ENCODE measurements around the gene PLEKHN1. TPM values are rescaled to one million over a fixed set of nuclear protein-coding genes. Genes with fewer than 3 reads are reported as not detected.

The PLEKHN1 gene
- total RNA-seq = 1 to 10 TPM; 3.2 TPM

- H3K27ac Mint-ChIP-seq = peak within 1 kb of the TSS; percentile 79
- H3K4me1 Mint-ChIP-seq = peaks cover 17% of the 10 kb centered on the region
- peaks cover 3% of the 10 kb centered on the region for H3K36me3 Mint-ChIP-seq (ENCODE audit: low read depth)
- H3K27me3 Mint-ChIP-seq = peaks cover 11% of the 10 kb centered on the region
- DNase-seq = no peak
- ChIA-PET POLR2A (no interaction called here), CTCF (interaction anchor here (0.6 to 0.9 kb wide), 2 partner anchors 17 to 59 kb away, joined by 3 read pairs; no protein-coding TSS in a partner anchor)
- peaks cover 3% of the 10 kb centered on the region for H3K9me3 Mint-ChIP-seq
- H3K4me3 Mint-ChIP-seq = peak within 1 kb of the TSS; percentile 76
Measured at GRCh38 chr1:966135-966703, at the start of gene PLEKHN1. Gene PLEKHN1, plus strand, starts transcription at chr1:966482. Its CDS starts 50 bp downstream, at chr1:966532.

GRCh38 chr1:917076-917459 lies 49.2 kb upstream of the PLEKHN1 start:
- CTCF ChIA-PET = no interaction called here
- no peak overlapping the region for H3K4me3 Mint-ChIP-seq
- peaks cover 10% of the 10 kb centered on the region for H3K4me1 Mint-ChIP-seq
- no peak overlapping the region for H3K27ac Mint-ChIP-seq
- POLR2A ChIA-PET = no interaction called here
- DNase-seq = no peak
- no peaks in the 10 kb centered on the region for H3K36me3 Mint-ChIP-seq (ENCODE audit: low read depth)
- H3K9me3 Mint-ChIP-seq = no peaks in the 10 kb centered on the region
- peaks cover 24% of the 10 kb centered on the region for H3K27me3 Mint-ChIP-seq

GRCh38 chr1:917466-918091 lies 48.7 kb upstream of the PLEKHN1 start:
- DNase-seq = no peak
- no peak overlapping the region for H3K4me3 Mint-ChIP-seq
- ChIA-PET CTCF (no interaction called here), POLR2A (no interaction called here)
- no peaks in the 10 kb centered on the region for H3K9me3 Mint-ChIP-seq
- peaks cover 7% of the 10 kb centered on the region for H3K4me1 Mint-ChIP-seq
- H3K27ac Mint-ChIP-seq = no peak overlapping the region
- peaks cover 24% of the 10 kb centered on the region for H3K27me3 Mint-ChIP-seq
- H3K36me3 Mint-ChIP-seq (ENCODE audit: low read depth) = no peaks in the 10 kb centered on the region

- CTCF ChIA-PET = interaction anchor here (1.1 kb wide), 1 partner anchor 57 kb away, joined by 3 read pairs; no protein-coding TSS in a partner anchor
- Mint-ChIP-seq H3K4me1 (peaks cover 7% of the 10 kb centered on the region), H3K9me3 (no peaks in the 10 kb centered on the region), H3K27me3 (peaks cover 29% of the 10 kb centered on the region), H3K36me3 (ENCODE audit: low read depth) (no peaks in the 10 kb centered on the region), H3K27ac (no peak overlapping the region), H3K4me3 (no peak overlapping the region)
- POLR2A ChIA-PET = no interaction called here
- no peak for DNase-seq
Measured at GRCh38 chr1:918353-918752, 47.9 kb upstream of the PLEKHN1 start.

- H3K4me3 Mint-ChIP-seq = no peak overlapping the region
- peaks cover 30% of the 10 kb centered on the region for H3K27me3 Mint-ChIP-seq
- H3K36me3 Mint-ChIP-seq (ENCODE audit: low read depth) = no peaks in the 10 kb centered on the region
- ChIA-PET CTCF (interaction anchor here (0.6 to 2.5 kb wide), 3 partner anchors 7 to 57 kb away, joined by 3 to 7 read pairs (median 3); no protein-coding TSS in a partner anchor), POLR2A (no interaction called here)
- no peak overlapping the region for H3K27ac Mint-ChIP-seq
- peaks cover 7% of the 10 kb centered on the region for H3K4me1 Mint-ChIP-seq
- H3K9me3 Mint-ChIP-seq = no peaks in the 10 kb centered on the region
- no peak for DNase-seq
Measured at GRCh38 chr1:918843-919242, 47.4 kb upstream of the PLEKHN1 start.

- H3K27me3 Mint-ChIP-seq = peaks cover 30% of the 10 kb centered on the region
- no peak overlapping the region for H3K27ac Mint-ChIP-seq
- H3K36me3 Mint-ChIP-seq (ENCODE audit: low read depth) = no peaks in the 10 kb centered on the region
- peaks cover 7% of the 10 kb centered on the region for H3K4me1 Mint-ChIP-seq
- no peaks in the 10 kb centered on the region for H3K9me3 Mint-ChIP-seq
- H3K4me3 Mint-ChIP-seq = no peak overlapping the region
- ChIA-PET CTCF (interaction anchor here (0.6 to 2.5 kb wide), 4 partner anchors 8 to 56 kb away, joined by 3 to 7 read pairs (median 3); no protein-coding TSS in a partner anchor), POLR2A (no interaction called here)
- DNase-seq = no peak
Measured at GRCh38 chr1:919271-919872, 46.9 kb upstream of the PLEKHN1 start.

- peaks cover 31% of the 10 kb centered on the region for H3K27me3 Mint-ChIP-seq
- H3K36me3 Mint-ChIP-seq (ENCODE audit: low read depth) = no peaks in the 10 kb centered on the region
- DNase-seq = no peak
- peaks cover 7% of the 10 kb centered on the region for H3K4me1 Mint-ChIP-seq
- no peaks in the 10 kb centered on the region for H3K9me3 Mint-ChIP-seq
- H3K27ac Mint-ChIP-seq = no peak overlapping the region
- no peak overlapping the region for H3K4me3 Mint-ChIP-seq
- ChIA-PET CTCF (interaction anchor here (1.3 to 2.5 kb wide), 2 partner anchors 8 to 15 kb away, joined by 3 to 7 read pairs; no protein-coding TSS in a partner anchor), POLR2A (no interaction called here)
Measured at GRCh38 chr1:920010-920409, 46.3 kb upstream of the PLEKHN1 start.

GRCh38 chr1:920521-920920 lies 45.8 kb upstream of the PLEKHN1 start:
- Mint-ChIP-seq H3K9me3 (no peaks in the 10 kb centered on the region), H3K4me3 (no peak overlapping the region), H3K36me3 (ENCODE audit: low read depth) (no peaks in the 10 kb centered on the region), H3K27me3 (peaks cover 31% of the 10 kb centered on the region), H3K4me1 (peaks cover 7% of the 10 kb centered on the region), H3K27ac (no peak overlapping the region)
- CTCF ChIA-PET = interaction anchor here (1.3 to 2.5 kb wide), 2 partner anchors 9 to 16 kb away, joined by 3 to 7 read pairs; no protein-coding TSS in a partner anchor
- DNase-seq = no peak
- POLR2A ChIA-PET = no interaction called here

- no peak overlapping the region for H3K4me3 Mint-ChIP-seq
- ChIA-PET POLR2A (no interaction called here), CTCF (interaction anchor here (2.5 kb wide), 1 partner anchor 10 kb away, joined by 7 read pairs; no protein-coding TSS in a partner anchor)
- H3K36me3 Mint-ChIP-seq (ENCODE audit: low read depth) = no peaks in the 10 kb centered on the region
- DNase-seq = no peak
- peaks cover 7% of the 10 kb centered on the region for H3K4me1 Mint-ChIP-seq
- H3K27me3 Mint-ChIP-seq = peaks cover 37% of the 10 kb centered on the region
- H3K27ac Mint-ChIP-seq = no peak overlapping the region
- no peaks in the 10 kb centered on the region for H3K9me3 Mint-ChIP-seq
Measured at GRCh38 chr1:921011-921837, 45.1 kb upstream of the PLEKHN1 start.

- ChIA-PET CTCF (interaction anchor here (0.6 kb wide), 1 partner anchor 19 kb away, joined by 3 read pairs; no protein-coding TSS in a partner anchor), POLR2A (no interaction called here)
- Mint-ChIP-seq H3K36me3 (ENCODE audit: low read depth) (no peaks in the 10 kb centered on the region), H3K4me3 (peak within 1 kb of the TSS; percentile 56), H3K4me1 (peaks cover 7% of the 10 kb centered on the region), H3K27me3 (peaks cover 53% of the 10 kb centered on the region), H3K27ac (peak within 1 kb of the TSS; percentile 86), H3K9me3 (no peaks in the 10 kb centered on the region)
- peak; percentile 25 for DNase-seq
Measured at GRCh38 chr1:923131-923990, 42.9 kb upstream of the PLEKHN1 start, which contains the start of gene SAMD11. Gene SAMD11, plus strand, starts transcription at chr1:923923. Its CDS starts 509 bp downstream, at chr1:924432.

- H3K27me3 Mint-ChIP-seq = peaks cover 54% of the 10 kb centered on the region
- CTCF ChIA-PET = interaction anchor here (0.6 kb wide), 1 partner anchor 19 kb away, joined by 3 read pairs; no protein-coding TSS in a partner anchor
Measured at GRCh38 chr1:923991-924655, 42.2 kb upstream of the PLEKHN1 start.

More at GRCh38 chr1:923991-924655, 42.2 kb upstream of the PLEKHN1 start:
- Mint-ChIP-seq H3K4me3 (no peak overlapping the region), H3K4me1 (peaks cover 7% of the 10 kb centered on the region), H3K36me3 (ENCODE audit: low read depth) (no peaks in the 10 kb centered on the region), H3K27ac (no peak overlapping the region), H3K9me3 (no peaks in the 10 kb centered on the region)
- DNase-seq = no peak
- POLR2A ChIA-PET = no interaction called here
